NCI-H345 treated with DMSO at 0.1 percent for 48 hours (cell line): Measurements from ENCODE around the gene BRD3.

Experiments used
- DNase-seq: peaks from one replicate; lab custom pipeline; 2025; ENCODE audit not compliant: unreplicated experiment; lab: John Stamatoyannopoulos, UW

BRD3 gene

DNA sequence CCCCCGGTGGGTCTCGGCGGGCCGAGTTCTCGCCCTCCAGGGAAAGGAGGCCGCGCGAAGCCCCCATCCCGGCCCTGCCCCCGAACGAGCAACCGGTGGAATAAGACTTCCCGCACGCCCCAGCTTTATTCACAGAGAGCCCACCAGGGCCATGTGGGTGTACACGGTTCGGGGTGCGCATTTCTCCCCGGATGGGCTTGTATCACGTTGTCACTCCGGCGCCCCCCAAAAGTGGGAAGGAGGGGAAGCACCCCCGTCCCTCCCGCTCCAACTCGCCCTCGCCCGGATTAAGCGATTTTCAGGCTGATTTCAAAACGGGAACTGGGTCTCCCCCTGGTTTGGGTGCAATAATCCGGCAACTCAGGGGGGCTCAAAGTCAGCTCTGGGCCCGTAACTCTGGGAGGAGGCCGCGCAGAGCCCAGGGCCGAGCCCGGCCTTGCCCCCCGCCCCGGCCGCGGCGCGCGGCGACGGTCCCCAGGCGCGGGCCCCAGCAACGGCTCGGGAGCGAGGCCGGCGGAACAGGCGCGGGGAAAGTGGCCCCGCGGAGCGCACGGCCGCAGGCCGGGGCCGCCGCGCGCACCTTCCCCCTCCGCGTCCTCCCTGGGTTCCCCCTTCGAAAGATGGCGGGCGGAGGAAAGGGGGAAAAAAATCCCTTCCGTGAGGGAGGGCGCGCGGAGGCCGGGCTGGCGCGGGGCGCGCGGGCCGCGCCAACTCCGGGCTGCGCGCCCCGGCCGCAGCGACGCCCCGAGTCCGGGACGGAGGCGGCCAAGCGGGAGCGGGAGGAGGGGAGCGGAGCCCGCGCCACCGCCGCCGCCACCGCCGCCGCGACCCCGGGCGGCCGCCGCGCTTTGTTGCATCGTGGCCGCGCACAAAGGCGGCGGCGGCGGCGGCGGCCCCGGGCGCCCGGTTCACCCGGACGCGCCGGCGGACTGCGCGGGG is 644 bp downstream of the BRD3 start:
- DNase-seq: peak; percentile 11

DNA sequence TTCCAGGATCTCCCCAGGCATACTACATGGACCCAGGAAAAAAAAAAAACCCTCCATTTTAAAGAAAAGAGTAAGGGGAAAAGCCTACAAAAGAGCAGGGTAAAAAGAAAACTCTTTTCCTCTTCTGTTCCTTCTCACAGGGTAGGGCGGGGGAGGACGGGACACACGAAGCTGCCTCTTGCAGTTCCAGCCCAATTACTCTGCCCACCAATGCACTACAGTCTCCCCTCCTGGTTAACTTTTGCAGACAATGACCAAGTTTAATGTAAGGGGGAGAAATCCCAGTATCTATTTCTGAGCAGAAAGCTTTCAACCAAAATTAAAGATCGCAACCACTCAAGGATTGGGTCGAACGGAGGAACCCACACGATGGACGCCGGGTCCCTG is 1.3 kb downstream of the BRD3 start:
- DNase-seq: no peak

- DNase-seq: no peak
Observed at GRCh38 chr9:134065612-134066419, 2.0 kb downstream of the BRD3 start.

DNA sequence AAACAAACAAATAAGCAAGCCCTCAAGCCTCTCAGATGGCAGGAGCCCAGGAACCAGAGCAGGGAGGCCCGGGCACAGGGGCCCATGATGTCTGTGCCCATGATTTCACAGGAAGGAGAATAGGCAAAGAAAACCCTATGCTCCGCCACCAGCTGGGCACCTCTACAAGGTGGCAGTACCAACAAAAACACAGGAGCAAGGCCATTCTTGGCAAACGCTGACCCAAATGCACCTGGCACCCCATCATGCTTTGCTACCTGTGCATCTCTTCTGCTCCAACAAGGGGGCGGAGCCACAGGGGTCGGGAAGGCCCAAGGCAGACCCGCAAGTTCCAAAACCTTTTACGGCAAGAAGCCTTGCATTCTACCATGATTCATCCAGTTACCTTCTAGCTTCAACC is 3.1 kb downstream of the BRD3 start:
- no peak for DNase-seq

- no peak for DNase-seq
Observed at GRCh38 chr9:134063571-134064450, 4.0 kb downstream of the BRD3 start.

DNA sequence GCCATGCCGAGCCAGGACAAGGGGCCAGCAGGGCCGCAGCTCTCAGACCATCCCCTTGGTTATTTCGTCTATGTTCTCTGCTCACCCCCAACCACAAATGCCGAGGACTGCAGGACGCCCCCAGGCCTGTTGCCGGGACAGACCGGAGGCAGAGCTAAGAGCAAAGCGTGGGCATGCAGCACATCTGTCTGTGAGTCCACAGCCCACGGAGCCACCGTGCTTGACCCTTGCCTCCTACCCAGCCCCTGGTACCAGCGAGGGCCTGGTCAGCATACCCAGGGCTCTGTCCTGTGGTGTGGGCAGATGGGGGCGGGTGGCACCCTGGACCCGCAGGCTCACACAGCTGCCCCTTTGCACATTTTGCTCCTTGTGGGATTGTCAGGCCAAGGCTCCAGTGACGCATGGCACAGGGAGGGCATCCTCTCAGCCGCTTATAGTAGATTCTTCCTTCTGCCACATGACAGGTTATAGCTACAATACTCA is 4.7 kb downstream of the BRD3 start:
- DNase-seq: no peak

GRCh38 chr9:134062461-134063087 is 5.3 kb downstream of the BRD3 start:
- no peak for DNase-seq

DNA sequence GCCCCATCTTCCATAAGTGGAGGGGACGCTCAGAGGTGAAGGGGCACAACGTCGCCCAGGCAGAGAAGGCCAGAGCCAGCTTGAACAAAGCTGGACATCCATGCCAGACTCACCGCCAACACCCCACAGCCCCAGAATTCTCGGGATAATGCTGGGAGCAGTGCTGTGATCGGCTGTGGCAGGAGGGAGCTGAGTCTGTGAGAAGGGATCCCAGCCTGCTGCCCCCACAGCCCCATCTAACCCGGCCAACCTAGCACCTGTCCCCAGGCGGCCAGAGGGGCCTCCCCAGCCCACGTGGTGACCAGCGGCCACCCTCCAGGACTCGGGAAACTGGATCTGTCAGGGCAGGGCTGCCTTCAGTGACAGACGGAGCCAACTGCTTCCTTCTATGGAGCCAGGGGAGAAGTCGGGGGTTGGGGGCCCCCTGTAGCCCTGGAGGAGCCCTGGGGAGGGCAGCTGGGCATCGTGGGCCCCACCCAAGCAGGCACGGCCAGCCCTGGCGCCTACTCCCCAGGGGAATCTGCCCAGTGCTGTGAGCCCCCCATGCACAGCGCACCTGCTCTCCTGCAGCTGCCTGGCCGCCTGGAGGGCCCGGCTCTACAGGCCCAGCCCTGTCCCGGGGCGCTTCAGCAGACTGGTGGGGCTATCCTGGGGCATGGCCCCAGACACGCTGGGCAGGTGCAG is 6.0 kb downstream of the BRD3 start:
- DNase-seq: no peak

GRCh38 chr9:134061019-134061687 is 6.7 kb downstream of the BRD3 start:
- no peak for DNase-seq

GRCh38 chr9:134060546-134060945 is 7.3 kb downstream of the BRD3 start:
- no peak for DNase-seq

DNA sequence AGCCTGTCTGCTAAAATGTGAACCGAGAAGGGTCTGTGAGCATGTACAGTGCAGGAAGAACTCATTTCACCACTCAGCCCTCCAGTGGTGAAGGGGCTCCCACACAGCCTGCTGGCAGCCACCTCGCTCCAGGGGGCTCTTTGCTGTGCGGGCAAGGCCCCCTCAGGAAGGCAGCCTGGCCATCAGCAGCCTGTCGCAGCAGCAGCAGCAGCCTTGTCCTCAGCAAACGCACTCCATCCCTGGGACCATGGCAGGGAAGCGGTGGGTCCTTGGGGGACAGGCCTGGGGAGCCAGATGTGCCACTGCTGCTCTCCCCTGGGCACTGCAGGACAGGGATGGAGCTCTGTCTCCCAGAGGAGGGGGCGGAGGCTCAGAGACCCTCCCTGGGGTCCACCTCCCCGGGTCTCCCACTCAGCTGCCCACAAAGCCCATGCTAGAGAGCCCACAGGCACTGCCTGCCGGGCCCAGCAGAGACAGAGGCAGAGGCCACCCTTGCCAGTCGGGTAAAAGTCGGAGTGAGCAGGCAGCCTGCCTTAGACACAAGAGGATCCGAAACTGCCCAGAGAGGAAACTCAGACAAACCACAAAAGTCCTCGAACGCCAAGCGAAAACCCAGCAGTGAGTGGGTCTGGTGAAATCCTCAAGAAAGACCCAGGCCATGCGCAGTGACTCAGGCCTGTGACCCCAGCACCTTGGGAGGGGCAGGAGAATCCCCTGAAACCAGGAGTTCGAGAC is 8.0 kb downstream of the BRD3 start:
- DNase-seq: no peak

DNA sequence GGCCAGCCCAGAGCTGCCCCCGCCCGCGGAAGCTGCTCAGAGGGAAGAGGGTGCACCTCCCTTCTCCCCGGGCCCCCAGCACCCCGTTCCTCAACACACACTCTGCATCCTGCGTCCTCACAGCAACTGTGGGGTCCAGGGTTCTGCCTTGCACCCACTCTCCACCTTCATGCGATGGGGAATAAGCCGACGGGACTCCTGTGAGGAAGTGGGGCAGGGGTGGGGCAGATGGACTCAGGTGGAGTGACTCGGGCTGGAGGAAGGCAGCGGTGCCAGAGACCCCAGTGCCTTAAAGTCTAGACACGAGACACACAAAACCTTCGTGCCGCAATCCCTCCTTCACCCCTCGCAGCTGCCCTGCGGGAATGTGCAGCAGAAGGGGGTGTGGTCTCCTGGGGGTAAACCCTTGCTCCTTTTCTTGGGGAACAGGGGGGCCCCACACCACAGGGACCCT is 8.6 kb downstream of the BRD3 start:
- DNase-seq: no peak

DNA sequence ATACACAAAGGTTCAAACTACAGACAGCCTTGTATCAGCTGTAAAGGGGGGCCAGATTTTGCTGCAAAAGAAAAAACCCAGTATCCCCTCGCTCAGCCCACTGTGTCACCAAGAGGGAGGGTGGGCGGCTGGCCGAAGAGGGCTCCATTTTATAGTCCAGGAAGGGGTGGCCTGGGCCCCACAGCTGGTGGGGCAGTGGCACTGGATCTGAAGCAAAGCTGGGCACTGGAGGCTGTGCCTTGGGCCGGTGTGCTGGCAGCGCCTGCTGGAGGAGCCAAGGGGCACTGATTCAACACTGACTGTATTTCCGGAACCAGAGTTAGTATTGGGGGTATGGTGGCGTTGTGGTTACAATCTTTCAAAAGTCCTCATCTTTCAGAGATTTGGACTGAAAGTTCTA is 9.1 kb downstream of the BRD3 start:
- DNase-seq: no peak

DNA sequence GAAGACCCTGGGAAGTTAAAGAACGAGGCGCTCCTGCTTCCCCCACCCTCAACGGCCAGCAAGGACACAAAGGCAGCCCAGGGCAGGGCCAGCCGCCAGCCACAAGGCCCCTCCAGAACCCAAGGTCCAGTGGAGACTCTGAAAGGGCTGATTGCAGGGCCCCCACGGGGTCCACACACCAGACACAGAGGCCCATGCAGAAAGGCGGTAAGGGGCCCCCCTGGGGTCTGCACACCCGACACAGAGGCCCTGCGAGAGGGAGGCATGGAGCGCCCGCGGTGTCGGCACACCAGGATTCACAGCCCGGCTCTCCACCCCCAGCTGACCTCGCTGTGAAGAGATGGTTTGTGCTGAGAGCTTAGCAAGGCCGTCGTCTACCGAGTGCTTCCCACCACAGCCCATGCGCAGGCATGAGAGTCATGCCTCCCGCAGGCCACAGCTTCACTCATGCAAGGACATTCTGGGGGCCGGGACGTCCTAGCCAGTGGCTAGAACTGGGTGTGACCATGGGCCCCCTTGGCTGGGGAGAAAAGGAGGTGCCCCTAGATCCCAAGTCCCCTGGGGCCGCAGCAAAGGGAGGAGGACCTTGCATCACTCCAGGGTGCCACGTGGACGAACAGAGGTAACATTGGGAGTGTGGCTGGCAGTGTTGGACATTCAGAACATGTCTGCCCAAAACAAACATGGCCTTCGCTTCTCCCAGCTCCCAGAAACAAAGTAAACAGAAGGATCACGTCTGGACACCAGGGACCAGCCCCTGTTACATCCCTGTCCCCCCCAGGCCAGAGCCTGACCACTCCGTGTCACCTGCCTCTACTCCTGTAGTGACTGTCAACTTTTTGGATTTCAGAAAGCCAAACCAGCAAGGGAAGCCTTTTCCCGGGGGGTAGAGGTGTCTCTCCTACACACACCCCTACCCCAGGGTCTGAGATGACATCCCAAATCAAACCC is 9.8 kb downstream of the BRD3 start:
- DNase-seq: no peak

- no peak for DNase-seq
Observed at GRCh38 chr9:134057307-134057657, 10.5 kb downstream of the BRD3 start.

DNA sequence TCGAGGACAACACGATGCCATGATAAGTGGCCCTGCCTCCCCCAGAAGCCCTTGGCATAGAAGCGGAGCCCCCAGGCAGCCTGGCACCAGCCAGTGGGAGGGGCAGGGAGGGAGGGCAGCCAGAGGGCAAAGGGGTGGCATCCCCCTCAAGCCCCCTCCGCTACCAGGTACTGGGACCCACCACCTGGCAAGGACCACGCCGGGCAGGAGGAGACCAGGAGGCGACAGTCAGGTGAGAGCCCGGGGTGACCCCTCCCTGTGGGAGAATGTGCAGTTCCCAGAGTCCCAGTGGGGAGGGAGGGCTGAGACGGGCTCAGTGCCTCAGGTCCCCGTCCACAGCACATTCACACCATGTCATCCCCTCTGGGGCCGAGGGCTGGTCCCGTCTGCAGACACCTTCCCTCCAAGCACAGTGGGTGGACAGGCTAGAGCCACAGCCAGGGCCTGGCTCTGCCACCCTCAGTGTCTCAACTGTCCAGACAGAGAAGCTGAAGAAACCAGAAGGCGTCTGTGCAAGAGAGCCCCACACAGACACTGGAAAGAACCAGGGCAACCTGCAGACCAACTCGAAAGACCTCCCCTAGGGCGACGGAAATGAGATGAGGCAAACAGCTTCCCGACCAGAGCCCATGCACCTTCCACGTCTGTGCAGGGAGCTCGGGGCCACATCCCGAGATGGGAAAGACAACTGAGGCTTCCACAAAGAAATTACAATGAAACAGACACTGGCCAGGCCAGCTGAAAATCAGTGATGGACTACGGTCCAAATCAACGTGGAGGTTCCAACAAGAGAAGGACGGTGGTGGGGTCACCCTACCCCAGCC is 11.1 kb downstream of the BRD3 start:
- DNase-seq: no peak

GRCh38 chr9:134055981-134056461 is 11.8 kb downstream of the BRD3 start:
- DNase-seq: no peak
